Neural cell (in vitro differentiated cells): ENCODE results near the gene ADIPOQ. TPM values are rescaled to one million over a fixed set of nuclear protein-coding genes. Genes with fewer than 3 reads are reported as not detected.

ENCODE experiments used
- H2AFZ ChIP-seq: fragments of 200-600, 300-800 bp; sonication (generic), shearing (Covaris generic); 2 replicates; pipeline ENCODE4 v1.6.0; 2014; ENCODE audit warnings: low read depth, mild to moderate bottlenecking, antibody characterized with exemption, low read length, moderate library complexity
- H3F3A ChIP-seq: fragments of 200-600 bp; shearing (Covaris generic); 2 replicates; pipeline ENCODE4 v1.6.1; 2016; ENCODE audit warnings: mild to moderate bottlenecking, moderate library complexity, mixed read lengths, antibody characterized with exemption, low read length; ENCODE audit not compliant: insufficient read depth, poor library complexity, severe bottlenecking
- H3K27ac ChIP-seq: fragments of 200-600, 300-800 bp; sonication (generic), shearing (Covaris generic); 2 replicates; pipeline ENCODE4 v1.5.1; 2014; ENCODE audit warnings: mild to moderate bottlenecking, low read length, moderate library complexity
- H3K27me3 ChIP-seq: fragments of 300-800, 200-600 bp; sonication (generic), shearing (Covaris generic); 2 replicates; pipeline ENCODE4 v1.6.0; 2014; ENCODE audit warnings: mild to moderate bottlenecking, low read depth, low read length, moderate library complexity; ENCODE audit not compliant: insufficient read depth
- H3K36me3 ChIP-seq: fragments of 300-800, 200-600 bp; sonication (generic), shearing (Covaris generic); 2 replicates; pipeline ENCODE4 v1.5.1; 2014; ENCODE audit warnings: mild to moderate bottlenecking, antibody characterized with exemption, low read length, moderate library complexity; ENCODE audit not compliant: insufficient read depth
- H3K4me2 ChIP-seq: fragments of 300-800, 200-600 bp; sonication (generic), shearing (Covaris generic); 2 replicates; pipeline ENCODE4 v1.6.0; 2014; ENCODE audit warnings: mild to moderate bottlenecking, low read length
- H3K4me3 ChIP-seq: fragments of 300-800, 200-600 bp; sonication (generic), shearing (Covaris generic); 2 replicates; pipeline ENCODE4 v1.5.1; 2014; ENCODE audit warnings: mild to moderate bottlenecking, low read length, moderate library complexity
- H3K79me2 ChIP-seq: fragments of 200-600 bp; shearing (Covaris generic); replicated peaks from 2 replicates; pipeline ENCODE4 v1.6.0; 2014; ENCODE audit warnings: mild to moderate bottlenecking, low read length, moderate library complexity; ENCODE audit not compliant: insufficient read depth
- H3K9ac ChIP-seq: fragments of 300-800, 200-600 bp; sonication (generic), shearing (Covaris generic); 2 replicates; pipeline ENCODE4 v1.6.1; 2016; ENCODE audit warnings: mild to moderate bottlenecking, low read length, mixed read lengths
- H3K9me2 ChIP-seq: fragments of 200-600 bp; shearing (Covaris generic); 2 replicates; pipeline ENCODE4 v1.6.1; 2016; ENCODE audit warnings: mild to moderate bottlenecking, low read length, mixed read lengths; ENCODE audit not compliant: insufficient read depth
- H3K9me3 ChIP-seq: fragments of 200-600, 300-800 bp; sonication (generic), shearing (Covaris generic); 2 replicates; pipeline ENCODE4 v1.6.1; 2016; ENCODE audit warnings: mild to moderate bottlenecking, mixed run types, low read length, moderate library complexity, mixed read lengths
- H4K20me1 ChIP-seq: fragments of 200-600 bp; shearing (Covaris generic); 2 replicates; pipeline ENCODE4 v1.6.1; 2016; ENCODE audit warnings: mild to moderate bottlenecking, mixed run types; ENCODE audit not compliant: insufficient read depth
- CTCF ChIP-seq: fragments of 450-650 bp; IDR thresholded peaks from 2 replicates; pipeline ENCODE4 v1.5.1; 2014; ENCODE audit warnings: antibody characterized with exemption, mild to moderate bottlenecking, moderate library complexity; ENCODE audit not compliant: poor library complexity, severe bottlenecking
- EZH2 ChIP-seq: fragments of 200-600, 300-800 bp; shearing (Covaris generic), sonication (generic); IDR thresholded peaks from 2 replicates; pipeline ENCODE4 v1.6.1; 2014; ENCODE audit warnings: antibody characterized with exemption, low read length, borderline replicate concordance, mild to moderate bottlenecking; ENCODE audit not compliant: insufficient read depth, poor library complexity, severe bottlenecking
- MXI1 ChIP-seq: fragments of 450-650 bp; conservative IDR thresholded peaks from 2 replicates; pipeline ENCODE4 v1.6.1; 2014; ENCODE audit warnings: antibody characterized with exemption, mild to moderate bottlenecking; ENCODE audit not compliant: poor library complexity, severe bottlenecking
- RAD21 ChIP-seq: fragments of 450-650 bp; conservative IDR thresholded peaks from 2 replicates; pipeline ENCODE4 v1.6.1; 2014; ENCODE audit warnings: antibody characterized with exemption, mild to moderate bottlenecking, moderate library complexity
- SMC3 ChIP-seq: fragments of 450-650 bp; conservative IDR thresholded peaks from 2 replicates; pipeline ENCODE4 v1.6.1; 2014; ENCODE audit warnings: antibody characterized with exemption, mild to moderate bottlenecking, moderate library complexity; ENCODE audit not compliant: poor library complexity
- TAF1 ChIP-seq: IDR thresholded peaks from 2 replicates; pipeline ENCODE4 v1.6.1; 2012; ENCODE audit warnings: low read depth
- polyA plus RNA-seq: library from polyadenylated mRNA; depleted of rRNA; stranded (reverse); fragments of >200 nt; gene quantifications from 2 replicates; pipeline ENCODE4 v1.2.3, GENCODE V29; 2014
- TF ChIP-seq, protein P1 (sequence below): IDR thresholded peaks from 2 replicates; pipeline ENCODE4 v1.6.1; 2012; ENCODE audit warnings: borderline replicate concordance

The ADIPOQ gene
- polyA plus RNA-seq, 1 donor from 2014 or later = not detected

DNA sequence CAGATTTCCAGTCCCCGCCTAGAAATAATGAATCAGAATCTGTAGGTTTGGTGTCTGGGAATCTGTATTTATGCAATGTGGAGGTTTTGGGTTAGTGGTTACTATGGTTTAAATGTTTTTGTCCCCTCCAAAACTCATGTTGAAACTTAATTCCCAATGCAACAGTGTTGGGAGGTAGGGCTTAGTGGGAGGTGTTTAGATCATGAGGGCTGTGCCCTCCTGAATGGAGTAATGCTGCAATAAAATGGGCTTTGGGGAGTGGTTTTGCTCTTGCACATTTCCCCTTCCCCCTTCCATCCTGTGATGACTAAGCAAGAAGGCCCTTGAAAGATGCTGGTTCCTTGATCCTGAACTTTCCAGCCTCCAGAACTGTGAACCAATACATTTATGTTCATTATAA lies 27.1 kb upstream of the ADIPOQ start:
- H3F3A ChIP-seq = no peaks in the 10 kb centered on the region
- H3K9me2 ChIP-seq = no peaks in the 10 kb centered on the region
- H3K27me3 ChIP-seq = no peaks in the 10 kb centered on the region
- TF ChIP-seq RAD21 (no peak), TAF1 (no peak), EZH2 (no peak)
- no peak overlapping the region for H3K9ac ChIP-seq
- H3K4me2 ChIP-seq = no peak overlapping the region
- H3K9me3 ChIP-seq = no peaks in the 10 kb centered on the region
- H3K79me2 ChIP-seq = no peaks in the 10 kb centered on the region
- no peak overlapping the region for H2AFZ ChIP-seq
- no peak overlapping the region for H3K4me3 ChIP-seq
- H3K27ac ChIP-seq = no peak overlapping the region
- no peaks in the 10 kb centered on the region for H4K20me1 ChIP-seq
- H3K36me3 ChIP-seq = no peaks in the 10 kb centered on the region

DNA sequence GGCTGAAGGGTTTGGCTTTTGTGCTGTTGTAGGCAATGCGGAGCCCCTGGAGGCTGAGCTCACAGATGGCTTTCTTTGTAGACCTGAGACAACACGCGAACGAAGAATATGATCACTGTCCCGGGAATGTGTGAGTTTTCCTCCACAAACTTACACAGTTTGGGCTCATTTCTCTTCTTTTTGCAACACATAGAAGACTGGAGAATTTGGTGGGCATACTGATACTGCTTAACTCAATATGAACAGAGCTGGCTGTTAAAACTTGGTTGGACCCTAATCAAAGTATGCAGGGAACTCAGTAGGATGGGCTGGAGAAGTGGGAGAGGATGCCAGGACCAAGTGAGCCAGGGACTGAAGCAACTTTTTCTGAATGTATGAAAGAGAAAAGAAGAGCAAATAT lies 24.0 kb upstream of the ADIPOQ start:
- no peak overlapping the region for H3K4me2 ChIP-seq
- no peaks in the 10 kb centered on the region for H4K20me1 ChIP-seq
- H3K9me3 ChIP-seq = no peaks in the 10 kb centered on the region
- no peaks in the 10 kb centered on the region for H3K79me2 ChIP-seq
- no peaks in the 10 kb centered on the region for H3K9me2 ChIP-seq
- no peaks in the 10 kb centered on the region for H3K27me3 ChIP-seq
- no peak overlapping the region for H3K27ac ChIP-seq
- TF ChIP-seq EZH2 (no peak), RAD21 (no peak)
- H2AFZ ChIP-seq = no peak overlapping the region
- no peaks in the 10 kb centered on the region for H3K36me3 ChIP-seq
- H3K4me3 ChIP-seq = no peak overlapping the region
- H3F3A ChIP-seq = no peaks in the 10 kb centered on the region
- H3K9ac ChIP-seq = no peak overlapping the region

GRCh38 chr3:186818956-186819355 lies 23.6 kb upstream of the ADIPOQ start:
- Histone ChIP-seq H3K79me2 (no peaks in the 10 kb centered on the region), H4K20me1 (no peaks in the 10 kb centered on the region), H3K9me3 (no peaks in the 10 kb centered on the region), H3K27ac (no peak overlapping the region), H3K36me3 (no peaks in the 10 kb centered on the region), H2AFZ (no peak overlapping the region), H3K4me2 (no peak overlapping the region), H3K9ac (no peak overlapping the region), H3K9me2 (no peaks in the 10 kb centered on the region), H3K4me3 (no peak overlapping the region), H3F3A (no peaks in the 10 kb centered on the region), H3K27me3 (no peaks in the 10 kb centered on the region)
- no peak for TF ChIP-seq EZH2
- no peak for TF ChIP-seq SMC3
- TF ChIP-seq, protein P1, sequence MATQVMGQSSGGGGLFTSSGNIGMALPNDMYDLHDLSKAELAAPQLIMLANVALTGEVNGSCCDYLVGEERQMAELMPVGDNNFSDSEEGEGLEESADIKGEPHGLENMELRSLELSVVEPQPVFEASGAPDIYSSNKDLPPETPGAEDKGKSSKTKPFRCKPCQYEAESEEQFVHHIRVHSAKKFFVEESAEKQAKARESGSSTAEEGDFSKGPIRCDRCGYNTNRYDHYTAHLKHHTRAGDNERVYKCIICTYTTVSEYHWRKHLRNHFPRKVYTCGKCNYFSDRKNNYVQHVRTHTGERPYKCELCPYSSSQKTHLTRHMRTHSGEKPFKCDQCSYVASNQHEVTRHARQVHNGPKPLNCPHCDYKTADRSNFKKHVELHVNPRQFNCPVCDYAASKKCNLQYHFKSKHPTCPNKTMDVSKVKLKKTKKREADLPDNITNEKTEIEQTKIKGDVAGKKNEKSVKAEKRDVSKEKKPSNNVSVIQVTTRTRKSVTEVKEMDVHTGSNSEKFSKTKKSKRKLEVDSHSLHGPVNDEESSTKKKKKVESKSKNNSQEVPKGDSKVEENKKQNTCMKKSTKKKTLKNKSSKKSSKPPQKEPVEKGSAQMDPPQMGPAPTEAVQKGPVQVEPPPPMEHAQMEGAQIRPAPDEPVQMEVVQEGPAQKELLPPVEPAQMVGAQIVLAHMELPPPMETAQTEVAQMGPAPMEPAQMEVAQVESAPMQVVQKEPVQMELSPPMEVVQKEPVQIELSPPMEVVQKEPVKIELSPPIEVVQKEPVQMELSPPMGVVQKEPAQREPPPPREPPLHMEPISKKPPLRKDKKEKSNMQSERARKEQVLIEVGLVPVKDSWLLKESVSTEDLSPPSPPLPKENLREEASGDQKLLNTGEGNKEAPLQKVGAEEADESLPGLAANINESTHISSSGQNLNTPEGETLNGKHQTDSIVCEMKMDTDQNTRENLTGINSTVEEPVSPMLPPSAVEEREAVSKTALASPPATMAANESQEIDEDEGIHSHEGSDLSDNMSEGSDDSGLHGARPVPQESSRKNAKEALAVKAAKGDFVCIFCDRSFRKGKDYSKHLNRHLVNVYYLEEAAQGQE = no peak
- no peak for TF ChIP-seq CTCF
- no peak for TF ChIP-seq TAF1
- TF ChIP-seq MXI1 = no peak
